HG03439 (cell line): Measurements from ENCODE around the gene ZNF124.

ENCODE experiments used
- ATAC-seq: cut with Tn5 transposase; IDR thresholded peaks from one replicate; pipeline ENCODE4 v1.9.1; 2021; ENCODE audit warnings: mild to moderate bottlenecking, moderate library complexity; ENCODE audit not compliant: unreplicated experiment

ZNF124 gene

DNA sequence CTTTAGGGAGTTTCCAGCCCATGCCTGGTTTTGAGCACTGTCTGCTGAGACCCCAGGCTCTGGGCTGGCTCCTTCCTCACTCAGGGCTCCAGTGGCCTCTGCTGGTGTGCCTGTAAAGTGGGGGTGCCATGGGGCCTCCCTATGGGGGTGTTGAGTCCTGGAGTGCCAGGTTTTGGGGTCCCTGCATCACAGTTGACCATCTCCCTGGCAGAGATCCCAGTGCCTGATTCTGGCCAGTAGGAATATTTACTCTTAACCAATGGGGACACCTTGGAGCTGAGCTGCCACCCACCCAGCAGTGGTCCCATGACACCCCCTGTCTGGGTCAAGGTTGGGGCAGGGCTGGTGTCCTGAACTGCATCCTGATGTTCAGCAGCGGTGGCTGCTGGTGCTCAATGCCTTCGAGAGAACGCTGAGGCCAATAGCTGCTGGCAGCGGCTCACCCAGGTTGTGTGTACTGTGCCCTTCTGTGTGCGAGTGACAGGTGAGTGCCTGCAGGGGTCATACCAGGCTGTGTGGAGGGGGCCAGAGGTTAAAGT, 58.0 kb downstream of the ZNF124 start:
- no peak for ATAC-seq

DNA sequence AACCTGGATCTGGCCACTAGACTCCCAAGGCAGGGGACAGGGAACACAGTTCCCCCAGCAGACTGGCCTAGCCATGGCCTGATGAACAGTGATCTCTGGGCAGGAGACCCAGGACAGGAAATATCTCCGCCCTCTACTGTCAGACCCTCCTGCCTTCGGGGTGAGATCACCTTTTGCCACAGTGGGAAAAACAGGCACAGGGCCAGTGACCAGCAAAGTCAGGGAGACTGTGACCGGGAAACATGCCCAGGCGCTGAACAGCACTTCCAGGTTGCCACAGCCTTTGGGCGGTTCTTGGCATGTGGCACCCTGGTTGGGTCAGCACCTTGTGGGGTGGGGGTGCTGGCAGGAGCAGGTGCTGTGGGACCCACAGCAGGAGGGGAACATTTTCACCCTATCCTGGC, 58.7 kb downstream of the ZNF124 start:
- ATAC-seq, result no peak

GRCh38 chr1:247112479-247112781, 59.4 kb downstream of the ZNF124 start:
- no peak for ATAC-seq

DNA sequence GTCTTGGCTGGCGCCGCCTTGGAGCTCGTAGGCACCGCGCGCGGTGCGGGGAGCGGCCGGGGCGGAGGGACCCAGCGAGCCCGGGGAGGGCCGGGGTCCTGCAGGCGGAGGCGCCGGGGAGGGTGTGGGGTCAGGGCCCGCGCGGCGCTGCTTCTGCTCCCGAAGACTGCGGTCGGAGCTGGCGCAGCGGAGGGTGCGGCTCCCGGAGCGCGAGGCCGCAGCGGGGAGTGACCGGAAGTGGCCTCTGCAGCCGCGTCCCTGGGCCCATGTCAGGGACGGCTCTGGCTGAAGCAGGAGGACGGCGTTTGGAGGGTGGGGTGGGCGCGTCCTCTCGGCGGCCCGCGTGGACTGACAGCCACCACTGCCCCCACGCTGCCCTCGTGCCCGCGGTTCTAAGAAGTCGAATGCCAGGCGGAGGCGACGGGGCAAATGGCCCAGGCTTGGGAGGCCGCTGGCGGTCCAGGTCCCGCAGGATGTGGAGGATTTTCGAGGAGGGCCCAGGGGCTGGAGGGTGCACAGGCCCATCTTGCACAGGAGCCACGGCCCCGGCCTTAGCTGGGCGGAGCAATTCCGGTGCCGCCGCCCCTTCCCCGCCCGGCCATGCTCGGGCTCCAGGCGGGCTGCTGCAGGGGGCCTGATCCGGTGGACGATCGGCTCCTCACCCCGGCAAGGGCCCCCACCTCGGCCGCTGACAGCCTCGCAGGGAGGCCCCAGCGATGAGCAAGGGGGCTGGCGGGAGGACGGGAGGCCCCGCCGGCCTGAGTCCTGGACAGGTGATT, 59.9 kb downstream of the ZNF124 start:
- ATAC-seq, result no peak

- ATAC-seq, result no peak
Measured at GRCh38 chr1:247111259-247111699, 60.5 kb downstream of the ZNF124 start.

- ATAC-seq, result no peak
Measured at GRCh38 chr1:247110627-247111258, 61.1 kb downstream of the ZNF124 start.

DNA sequence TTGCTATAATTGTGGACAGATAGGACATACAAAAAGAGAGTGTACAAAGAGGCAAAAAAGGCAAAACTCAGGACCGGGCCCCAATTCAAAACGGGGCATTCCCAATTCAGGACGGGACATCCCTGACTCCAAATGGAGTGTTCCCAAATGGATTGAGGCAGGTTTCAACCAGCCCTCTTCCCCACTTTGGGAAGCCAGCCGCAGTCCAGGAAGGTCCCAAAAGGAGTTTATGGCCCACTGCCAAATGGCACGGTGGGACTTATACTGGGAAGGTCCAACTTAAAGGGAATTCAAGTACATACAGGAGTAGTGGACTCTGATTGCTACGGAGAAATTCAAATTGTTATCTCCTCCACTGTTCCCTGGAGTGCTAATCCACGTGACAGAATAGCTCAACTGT, 64.1 kb downstream of the ZNF124 start:
- no peak for ATAC-seq

GRCh38 chr1:247105966-247106365, 65.9 kb downstream of the ZNF124 start:
- ATAC-seq, result no peak
